ENCODE results near the gene SPATA2L.

SPATA2L gene

GRCh38 chr16:89732918-89733242 lies 31.4 kb upstream of the SPATA2L start:
- Mint-ChIP-seq H3K4me3 (no peak overlapping the region), H3K9me3 (no peaks in the 10 kb centered on the region), H3K27me3 (no peaks in the 10 kb centered on the region), H3K27ac (peak overlapping the region; percentile 12 to 37), H3K4me1 (peaks cover 56% of the 10 kb centered on the region)
- ATAC-seq (no peak), DNase-seq (no peak)

- Mint-ChIP-seq H3K4me1 (peaks cover 56% of the 10 kb centered on the region), H3K9me3 (no peaks in the 10 kb centered on the region), H3K27me3 (no peaks in the 10 kb centered on the region), H3K27ac (peak overlapping the region in 1 of 2 donors; percentile 79), H3K4me3 (no peak overlapping the region)
- peak; percentile 50 for ATAC-seq
- DNase-seq, result no peak
Measured at GRCh38 chr16:89732142-89732917, 30.8 kb upstream of the SPATA2L start.

- DNase-seq, result no peak
- Mint-ChIP-seq H3K27ac (peak overlapping the region in 1 of 2 donors; percentile 67), H3K4me1 (peaks cover 54% of the 10 kb centered on the region), H3K27me3 (no peaks in the 10 kb centered on the region), H3K4me3 (no peak overlapping the region), H3K9me3 (no peaks in the 10 kb centered on the region)
- no peak for ATAC-seq
Measured at GRCh38 chr16:89730610-89731234, 29.2 kb upstream of the SPATA2L start.

- ATAC-seq, result no peak
- DNase-seq, result no peak
- Mint-ChIP-seq H3K9me3 (no peaks in the 10 kb centered on the region), H3K27ac (peak overlapping the region in 1 of 2 donors; percentile 67), H3K4me3 (no peak overlapping the region), H3K27me3 (no peaks in the 10 kb centered on the region), H3K4me1 (peaks cover 54% of the 10 kb centered on the region)
Measured at GRCh38 chr16:89729863-89730593, 28.5 kb upstream of the SPATA2L start.

- no peak for ATAC-seq
- H3K4me3 Mint-ChIP-seq, result no peak overlapping the region
- H3K4me1 Mint-ChIP-seq, result peaks cover 62% of the 10 kb centered on the region
- no peaks in the 10 kb centered on the region for H3K27me3 Mint-ChIP-seq
- peak overlapping the region in 1 of 2 donors; percentile 54 for H3K27ac Mint-ChIP-seq
- no peaks in the 10 kb centered on the region for H3K9me3 Mint-ChIP-seq
- no peak for DNase-seq
Measured at GRCh38 chr16:89729293-89729692, 27.8 kb upstream of the SPATA2L start.

- no peak for ATAC-seq
- H3K27ac Mint-ChIP-seq, result peak overlapping the region; percentile 49 to 54
Measured at GRCh38 chr16:89727406-89728120, 26.1 kb upstream of the SPATA2L start.

GRCh38 chr16:89723279-89724250 lies 22.1 kb upstream of the SPATA2L start:
- Mint-ChIP-seq H3K4me1 (peaks cover 59% of the 10 kb centered on the region), H3K4me3 (peak overlapping the region; percentile 88 to 93), H3K9me3 (no peaks in the 10 kb centered on the region), H3K27ac (peak overlapping the region; percentile 74 to 82), H3K27me3 (no peaks in the 10 kb centered on the region)
- DNase-seq, result peak; percentile 85 to 92
- ATAC-seq, result peak; percentile 82

More at GRCh38 chr16:89727406-89728120, 26.1 kb upstream of the SPATA2L start:
- no peak for DNase-seq
- no peaks in the 10 kb centered on the region for H3K27me3 Mint-ChIP-seq
- H3K9me3 Mint-ChIP-seq, result no peaks in the 10 kb centered on the region
- H3K4me3 Mint-ChIP-seq, result no peak overlapping the region
- H3K4me1 Mint-ChIP-seq, result peaks cover 73% of the 10 kb centered on the region

GRCh38 chr16:89722392-89723278 lies 21.1 kb upstream of the SPATA2L start:
- H3K4me3 Mint-ChIP-seq, result peak overlapping the region; percentile 88 to 93
- peak; percentile 41 for ATAC-seq
- H3K9me3 Mint-ChIP-seq, result no peaks in the 10 kb centered on the region
- no peaks in the 10 kb centered on the region for H3K27me3 Mint-ChIP-seq
- peak; percentile 71 to 77 for DNase-seq
- peak overlapping the region; percentile 77 to 93 for H3K27ac Mint-ChIP-seq
- peaks cover 65% of the 10 kb centered on the region for H3K4me1 Mint-ChIP-seq

GRCh38 chr16:89721546-89722391 lies 20.3 kb upstream of the SPATA2L start:
- Mint-ChIP-seq H3K27me3 (no peaks in the 10 kb centered on the region), H3K4me1 (peaks cover 62% of the 10 kb centered on the region), H3K27ac (peak overlapping the region in 1 of 2 donors; percentile 93), H3K9me3 (no peaks in the 10 kb centered on the region), H3K4me3 (peak overlapping the region; percentile 88 to 93)
- peak; percentile 32 for ATAC-seq
- DNase-seq, result peak; percentile 74 to 82

GRCh38 chr16:89720813-89721545 lies 19.5 kb upstream of the SPATA2L start, which contains the start of the genes VPS9D1 and ZNF276:
Gene VPS9D1 (minus strand): TSS chr16:89720898. CDS start chr16:89720861, 37 bp downstream.
Gene ZNF276 (plus strand): TSS chr16:89721537. CDS start chr16:89721641, 104 bp downstream.
- no peaks in the 10 kb centered on the region for H3K9me3 Mint-ChIP-seq
- H3K4me1 Mint-ChIP-seq, result peaks cover 61% of the 10 kb centered on the region
- peak; percentile 80 to 87 for DNase-seq
- H3K27ac Mint-ChIP-seq, result peak within 1 kb of the TSS; percentile 82 to 93
- no peaks in the 10 kb centered on the region for H3K27me3 Mint-ChIP-seq
- H3K4me3 Mint-ChIP-seq, result peak within 1 kb of the TSS; percentile 88 to 93
- ATAC-seq, result peak; percentile 59

- DNase-seq, result no peak
- peak overlapping the region in 1 of 2 donors; percentile 67 for H3K27ac Mint-ChIP-seq
Measured at GRCh38 chr16:89720551-89720812, 19.0 kb upstream of the SPATA2L start.

GRCh38 chr16:89717688-89718505 lies 16.4 kb upstream of the SPATA2L start:
- no peaks in the 10 kb centered on the region for H3K9me3 Mint-ChIP-seq
- H3K27ac Mint-ChIP-seq, result peak overlapping the region in 1 of 2 donors; percentile 30
- H3K27me3 Mint-ChIP-seq, result no peaks in the 10 kb centered on the region
- DNase-seq, result no peak
- no peak overlapping the region for H3K4me3 Mint-ChIP-seq
- peaks cover 51% of the 10 kb centered on the region for H3K4me1 Mint-ChIP-seq
- no peak for ATAC-seq

More at GRCh38 chr16:89720551-89720812, 19.0 kb upstream of the SPATA2L start:
- no peak for ATAC-seq
- peak overlapping the region; percentile 81 to 85 for H3K4me3 Mint-ChIP-seq
- H3K27me3 Mint-ChIP-seq, result no peaks in the 10 kb centered on the region
- peaks cover 61% of the 10 kb centered on the region for H3K4me1 Mint-ChIP-seq
- H3K9me3 Mint-ChIP-seq, result no peaks in the 10 kb centered on the region
